ENCODE data around the gene EIF2A. TPM values are rescaled to one million over a fixed set of nuclear protein-coding genes. Genes with fewer than 3 reads are reported as not detected.

EIF2A gene
- total RNA-seq, 4 donors from 2014 or later: 132 to 223 (median 187) TPM

DNA sequence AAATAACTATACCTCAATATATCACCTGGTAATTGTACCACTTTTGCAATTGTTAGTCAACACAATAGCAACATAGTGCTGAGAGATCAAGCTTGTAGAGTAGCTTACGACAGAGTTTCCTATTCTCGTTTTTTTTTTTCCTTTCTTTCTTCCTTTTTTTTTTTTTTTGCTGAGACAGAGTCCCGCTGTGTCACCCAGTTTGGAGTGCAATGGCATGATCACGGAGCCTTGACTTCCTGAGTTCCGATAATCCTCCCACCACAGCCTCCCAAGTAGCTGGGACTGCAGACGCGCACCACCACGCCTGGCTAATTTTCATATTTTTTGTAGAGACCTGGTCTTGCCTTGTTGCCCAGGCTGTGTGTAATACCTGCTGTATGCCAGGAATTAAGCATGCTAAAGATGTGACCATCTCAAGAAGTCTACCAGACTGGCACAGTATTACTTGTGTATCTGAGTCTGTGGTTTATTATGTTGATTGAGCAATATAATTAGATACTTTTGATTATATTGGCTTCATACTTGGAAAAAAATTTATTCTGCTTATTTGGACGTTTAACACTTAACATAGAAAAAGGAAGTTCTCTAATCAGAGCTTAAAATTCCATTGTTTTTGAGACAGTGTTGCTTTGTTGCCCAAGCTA is 59.5 kb downstream of the EIF2A start:
- no peak for TF ChIP-seq POLR2A (IDR thresholded peaks at IDR 0.05)
- intact Hi-C loops (cut with DNase I; ENCODE audit: low total_unique reads): no loop called here
- H3K4me3 ChIP-seq (ENCODE audit: low read depth, poor library complexity, severe bottlenecking): no peak overlapping the region
- no peak for DNase-seq (ENCODE audit: low spot score in 2 of 2)
- WGBS, 2 donors: 70 to 71% methylated on average over 9 of the region's 9 CpGs

DNA sequence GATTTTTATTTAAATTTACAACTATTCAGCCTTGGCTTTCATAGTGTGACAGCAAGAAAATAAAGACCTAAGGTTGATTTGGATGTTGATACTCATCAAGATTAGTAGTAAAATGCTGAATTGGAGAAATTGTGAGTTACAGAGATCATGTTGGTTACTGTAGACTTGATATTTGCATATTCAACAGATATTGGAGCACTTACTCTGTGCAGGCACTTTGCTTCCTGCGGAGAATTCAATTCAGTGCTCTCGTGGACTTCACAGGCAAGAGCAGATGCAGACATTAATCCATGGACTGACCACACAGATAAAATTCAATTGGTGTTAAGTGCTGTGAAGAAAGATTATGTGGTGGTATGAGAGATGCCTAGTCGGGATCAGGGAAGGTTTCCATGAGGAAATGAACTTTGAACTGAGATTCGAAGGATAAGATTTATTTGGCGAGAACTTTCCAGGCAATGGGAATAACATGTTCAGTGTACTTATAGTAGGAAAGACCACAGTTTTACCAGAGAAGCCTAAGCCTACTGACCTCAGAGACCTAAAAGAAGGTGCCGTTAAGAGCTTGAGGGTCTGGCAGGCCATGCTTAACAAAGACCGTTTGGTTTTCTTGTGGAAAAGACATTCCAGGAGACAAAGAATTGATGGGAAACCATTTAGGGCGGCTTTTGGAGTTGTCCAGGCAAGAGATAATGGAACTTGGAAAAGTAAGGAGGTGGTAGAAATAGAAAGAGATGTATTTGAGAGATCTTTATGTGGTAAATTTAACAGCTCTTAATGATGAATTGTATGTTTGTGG is 60.9 kb downstream of the EIF2A start:
- intact Hi-C loops (cut with DNase I; ENCODE audit: low total_unique reads): no loop called here
- no peak overlapping the region for H3K4me3 ChIP-seq (ENCODE audit: low read depth, poor library complexity, severe bottlenecking)
- no peak for DNase-seq (ENCODE audit: low spot score in 2 of 2)
- WGBS, 2 donors: 85 to 88% methylated on average over 8 of the region's 8 CpGs
- no peak for TF ChIP-seq POLR2A (IDR thresholded peaks at IDR 0.05)
- TF ChIP-seq, protein P1, sequence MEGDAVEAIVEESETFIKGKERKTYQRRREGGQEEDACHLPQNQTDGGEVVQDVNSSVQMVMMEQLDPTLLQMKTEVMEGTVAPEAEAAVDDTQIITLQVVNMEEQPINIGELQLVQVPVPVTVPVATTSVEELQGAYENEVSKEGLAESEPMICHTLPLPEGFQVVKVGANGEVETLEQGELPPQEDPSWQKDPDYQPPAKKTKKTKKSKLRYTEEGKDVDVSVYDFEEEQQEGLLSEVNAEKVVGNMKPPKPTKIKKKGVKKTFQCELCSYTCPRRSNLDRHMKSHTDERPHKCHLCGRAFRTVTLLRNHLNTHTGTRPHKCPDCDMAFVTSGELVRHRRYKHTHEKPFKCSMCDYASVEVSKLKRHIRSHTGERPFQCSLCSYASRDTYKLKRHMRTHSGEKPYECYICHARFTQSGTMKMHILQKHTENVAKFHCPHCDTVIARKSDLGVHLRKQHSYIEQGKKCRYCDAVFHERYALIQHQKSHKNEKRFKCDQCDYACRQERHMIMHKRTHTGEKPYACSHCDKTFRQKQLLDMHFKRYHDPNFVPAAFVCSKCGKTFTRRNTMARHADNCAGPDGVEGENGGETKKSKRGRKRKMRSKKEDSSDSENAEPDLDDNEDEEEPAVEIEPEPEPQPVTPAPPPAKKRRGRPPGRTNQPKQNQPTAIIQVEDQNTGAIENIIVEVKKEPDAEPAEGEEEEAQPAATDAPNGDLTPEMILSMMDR (IDR thresholded peaks at IDR 0.05): no peak

GRCh38 chr3:150609988-150610387 is 63.4 kb downstream of the EIF2A start:
- 0% methylated on average over 1 of the region's 1 CpG for WGBS, 2 donors
- no peak for DNase-seq (ENCODE audit: low spot score in 2 of 2)
- intact Hi-C loops (cut with DNase I; ENCODE audit: low total_unique reads): no loop called here
- TF ChIP-seq POLR2A (IDR thresholded peaks at IDR 0.05): no peak
- TF ChIP-seq, protein P1 (IDR thresholded peaks at IDR 0.05): no peak
- H3K4me3 ChIP-seq (ENCODE audit: low read depth, poor library complexity, severe bottlenecking): no peak overlapping the region

DNA sequence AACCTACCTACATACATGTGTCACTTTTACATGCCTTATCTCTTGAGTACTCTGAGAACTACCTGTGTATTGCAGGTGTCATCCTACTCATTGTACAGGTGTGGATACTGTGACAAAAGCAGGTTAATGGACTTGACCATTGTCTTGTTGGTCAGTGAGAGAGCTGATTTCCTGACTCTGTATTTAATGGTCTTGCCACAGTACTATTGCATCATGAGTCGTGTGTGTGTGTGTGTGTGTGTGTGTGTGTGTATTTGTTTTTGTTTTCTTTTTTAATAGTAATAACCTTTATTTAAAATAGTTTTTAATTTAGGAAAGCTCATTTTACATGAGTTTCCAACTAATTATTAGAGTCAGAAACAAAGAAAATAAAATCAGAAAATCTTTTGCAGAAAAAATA is 64.2 kb downstream of the EIF2A start:
- DNase-seq (ENCODE audit: low spot score in 2 of 2): no peak
- H3K4me3 ChIP-seq (ENCODE audit: low read depth, poor library complexity, severe bottlenecking): no peak overlapping the region
- no peak for TF ChIP-seq POLR2A (IDR thresholded peaks at IDR 0.05)
- TF ChIP-seq, protein P1 (IDR thresholded peaks at IDR 0.05): no peak
- WGBS, 2 donors: 25 to 39% methylated on average over 1 of the region's 1 CpG
- intact Hi-C loops (cut with DNase I; ENCODE audit: low total_unique reads): no loop called here

DNA sequence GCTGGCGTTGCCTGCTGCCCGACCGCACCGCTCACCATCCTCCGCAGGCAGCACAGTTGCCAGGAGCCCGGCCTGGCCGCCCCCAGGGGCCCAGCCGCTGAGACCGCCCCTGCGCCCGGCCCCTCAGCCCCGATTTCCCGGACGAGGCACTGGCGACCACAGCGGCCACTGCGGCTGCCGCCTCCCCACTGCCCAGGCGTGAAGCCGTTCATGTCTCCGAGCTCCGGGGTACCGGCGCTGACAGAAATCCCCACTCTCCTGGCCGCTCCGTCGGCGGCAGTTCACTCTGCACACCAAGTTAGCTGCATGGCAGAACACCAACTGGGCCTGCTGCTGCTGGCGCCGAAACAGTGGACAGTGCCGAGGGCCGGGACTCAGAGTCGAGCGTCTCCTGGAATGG is 65.1 kb downstream of the EIF2A start:
- no peak for DNase-seq (ENCODE audit: low spot score in 2 of 2)
- H3K4me3 ChIP-seq (ENCODE audit: low read depth, poor library complexity, severe bottlenecking): no peak overlapping the region
- 96 to 99% methylated on average over 34 of the region's 34 CpGs for WGBS, 2 donors
- intact Hi-C loops (cut with DNase I; ENCODE audit: low total_unique reads): no loop called here
- TF ChIP-seq, protein P1 (IDR thresholded peaks at IDR 0.05): no peak
- no peak for TF ChIP-seq POLR2A (IDR thresholded peaks at IDR 0.05)

DNA sequence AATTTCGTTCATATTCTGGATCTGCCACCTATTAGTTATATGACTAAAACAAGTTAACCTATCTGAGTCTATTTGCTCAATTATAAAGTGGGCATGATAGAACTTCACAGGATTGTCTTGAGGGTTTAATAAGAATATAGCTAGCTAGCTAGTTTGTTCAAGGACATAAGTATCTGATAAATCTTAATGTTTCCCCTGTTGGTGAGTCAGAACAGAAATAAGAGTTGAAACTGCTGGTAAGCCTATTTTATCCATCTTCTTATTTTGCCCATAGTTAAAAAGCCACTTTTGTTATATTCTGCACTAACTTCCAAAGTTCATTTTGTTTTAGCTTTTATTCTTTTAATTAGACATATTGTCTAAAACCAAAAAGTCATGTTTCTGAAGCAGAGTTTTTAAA is 65.9 kb downstream of the EIF2A start:
- intact Hi-C loops (cut with DNase I; ENCODE audit: low total_unique reads): no loop called here
- 94 to 95% methylated on average over 1 of the region's 1 CpG for WGBS, 2 donors
- no peak for DNase-seq (ENCODE audit: low spot score in 2 of 2)
- H3K4me3 ChIP-seq (ENCODE audit: low read depth, poor library complexity, severe bottlenecking): no peak overlapping the region
- TF ChIP-seq, protein P1 (IDR thresholded peaks at IDR 0.05): no peak
- TF ChIP-seq POLR2A (IDR thresholded peaks at IDR 0.05): no peak
